ENCODE measurements around the gene GCN1. TPM values are rescaled to one million over a fixed set of nuclear protein-coding genes. Genes with fewer than 3 reads are reported as not detected.

The GCN1 gene
- total and polyA plus RNA-seq, 11 donors, result 7.2 to 51.7 (median 33.7) TPM

- DNase-seq (peak in 2 of 5 donors; percentile 50 to 60), ATAC-seq (no peak)
- TF ChIP-seq POLR2A (IDR thresholded peaks at IDR 0.05), result no peak
- TF ChIP-seq, protein P1, sequence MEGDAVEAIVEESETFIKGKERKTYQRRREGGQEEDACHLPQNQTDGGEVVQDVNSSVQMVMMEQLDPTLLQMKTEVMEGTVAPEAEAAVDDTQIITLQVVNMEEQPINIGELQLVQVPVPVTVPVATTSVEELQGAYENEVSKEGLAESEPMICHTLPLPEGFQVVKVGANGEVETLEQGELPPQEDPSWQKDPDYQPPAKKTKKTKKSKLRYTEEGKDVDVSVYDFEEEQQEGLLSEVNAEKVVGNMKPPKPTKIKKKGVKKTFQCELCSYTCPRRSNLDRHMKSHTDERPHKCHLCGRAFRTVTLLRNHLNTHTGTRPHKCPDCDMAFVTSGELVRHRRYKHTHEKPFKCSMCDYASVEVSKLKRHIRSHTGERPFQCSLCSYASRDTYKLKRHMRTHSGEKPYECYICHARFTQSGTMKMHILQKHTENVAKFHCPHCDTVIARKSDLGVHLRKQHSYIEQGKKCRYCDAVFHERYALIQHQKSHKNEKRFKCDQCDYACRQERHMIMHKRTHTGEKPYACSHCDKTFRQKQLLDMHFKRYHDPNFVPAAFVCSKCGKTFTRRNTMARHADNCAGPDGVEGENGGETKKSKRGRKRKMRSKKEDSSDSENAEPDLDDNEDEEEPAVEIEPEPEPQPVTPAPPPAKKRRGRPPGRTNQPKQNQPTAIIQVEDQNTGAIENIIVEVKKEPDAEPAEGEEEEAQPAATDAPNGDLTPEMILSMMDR (IDR thresholded peaks at IDR 0.05), result no peak
- Histone ChIP-seq H3K4me1 (peaks cover 51 to 100% (median 93%) of the 10 kb centered on the region in 12 donors), H3K27me3 (no peaks in the 10 kb centered on the region), H3K27ac (peak overlapping the region; percentile 18 to 97 (median 92)), H3K36me3 (peaks cover 0 to 26% (median 10%) of the 10 kb centered on the region in 9 donors), H3K4me3 (peak overlapping the region in 8 of 12 donors; percentile 1 to 26 (median 18)), H3K9me3 (no peaks in the 10 kb centered on the region)
- intact Hi-C loops (cut with DNase I), result loop anchor here in 2 of 10 donors (2.0 kb wide), 2 partner anchors 38 to 64 kb away; partner anchors contain the start of gene RNU4-1 (in 1 of the 2)
- 26 to 44% (median 41%) methylated on average over 7 of the region's 7 CpGs for WGBS, 4 donors
Measured at GRCh38 chr12:120229071-120229486, 34.6 kb upstream of the GCN1 start.

DNA sequence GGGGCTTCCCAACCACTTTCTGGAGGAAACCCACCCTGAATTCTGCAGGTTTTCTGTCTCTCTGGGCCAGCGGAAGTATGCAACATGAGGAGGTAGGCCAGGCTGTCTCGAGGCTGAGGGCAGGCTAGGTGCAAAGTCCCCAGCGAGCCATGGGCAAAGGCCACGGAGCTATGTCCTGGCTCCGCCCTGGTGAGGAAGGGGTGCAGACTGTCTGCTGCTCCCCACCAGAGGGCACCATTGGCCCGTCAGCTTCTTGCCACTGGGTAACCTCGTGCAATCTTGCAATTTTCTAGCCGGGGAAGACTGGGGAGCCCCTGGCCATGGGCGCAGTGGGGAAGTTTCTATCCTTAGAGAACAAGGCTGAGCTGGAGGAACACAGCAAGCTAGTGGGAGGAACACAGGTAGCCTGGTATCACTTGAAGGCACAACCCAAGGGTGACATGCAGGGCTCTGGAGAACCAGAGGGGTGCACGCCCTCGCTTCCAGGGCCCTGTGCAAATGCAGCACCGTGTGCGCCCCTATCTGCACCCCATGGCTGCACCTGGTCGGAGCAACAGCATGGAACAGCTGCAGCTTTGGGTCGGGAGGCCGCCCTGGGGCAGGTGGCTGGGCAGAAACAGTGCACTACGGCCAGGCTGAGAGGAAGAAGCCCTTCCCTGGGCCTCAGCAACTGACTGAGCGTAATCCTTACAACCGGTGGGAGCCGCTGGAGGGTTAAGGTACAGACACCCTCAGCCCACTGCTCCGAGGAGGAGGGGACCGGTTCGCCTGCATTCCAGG, 34.0 kb upstream of the GCN1 start:
- Histone ChIP-seq H3K4me3 (peak overlapping the region in 9 of 12 donors; percentile 1 to 26 (median 16)), H3K36me3 (peaks cover 0 to 32% (median 16%) of the 10 kb centered on the region in 9 donors), H3K27me3 (no peaks in the 10 kb centered on the region), H3K4me1 (peaks cover 49 to 96% (median 88%) of the 10 kb centered on the region in 12 donors), H3K27ac (peak overlapping the region; percentile 18 to 97 (median 92)), H3K9me3 (no peaks in the 10 kb centered on the region)
- DNase-seq (peak; percentile 88 to 93 (median 89)), ATAC-seq (peak; percentile 61 to 67 (median 62))
- intact Hi-C loops (cut with DNase I), result loop anchor here in 8 of 10 donors (1.0 to 2.0 kb wide), 3 partner anchors 37 to 64 kb away; partner anchors contain the start of genes PXN (in 7 of the 8) and RNU4-1 (in 1 of the 8)
- 14 to 21% (median 17%) methylated on average over 17 to 23 of the region's 23 CpGs for WGBS, 4 donors
- TF ChIP-seq POLR2A (IDR thresholded peaks at IDR 0.05), result no peak
- TF ChIP-seq, protein P1 (IDR thresholded peaks at IDR 0.05), result peak; percentile 89 to 98 (median 94)

DNA sequence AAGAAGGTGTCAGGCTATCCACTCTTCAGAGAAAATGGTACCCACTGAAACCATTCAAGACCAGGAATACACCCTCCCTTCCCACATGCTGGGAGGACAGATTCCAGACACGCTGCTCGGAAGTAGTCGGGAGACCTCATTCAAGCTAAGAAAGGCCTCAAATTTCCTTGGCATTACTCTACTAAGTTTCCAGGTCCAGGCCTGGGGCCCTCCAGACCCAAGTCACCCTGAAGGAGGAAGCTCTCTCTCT, 33.5 kb upstream of the GCN1 start:
- TF ChIP-seq POLR2A (IDR thresholded peaks at IDR 0.05), result no peak
- TF ChIP-seq, protein P1 (IDR thresholded peaks at IDR 0.05), result no peak
- peak overlapping the region in 2 of 12 donors; percentile 1 to 13 for H3K4me3 ChIP-seq
- H3K4me1 ChIP-seq, result peaks cover 47 to 91% (median 83%) of the 10 kb centered on the region in 12 donors
- H3K27me3 ChIP-seq, result no peaks in the 10 kb centered on the region
- no peaks in the 10 kb centered on the region for H3K9me3 ChIP-seq
- no peak for ATAC-seq
- intact Hi-C loops (cut with DNase I), result loop anchor here in 8 of 10 donors (1.0 to 2.0 kb wide), 3 partner anchors 37 to 65 kb away; partner anchors contain the start of genes PXN (in 7 of the 8) and RNU4-1 (in 1 of the 8)
- no peak for DNase-seq
- H3K36me3 ChIP-seq, result peaks cover 0 to 37% (median 21%) of the 10 kb centered on the region in 9 donors
- peak overlapping the region in 9 of 12 donors; percentile 4 to 96 (median 92) for H3K27ac ChIP-seq
- WGBS, 4 donors, result 31 to 50% (median 46%) methylated on average over 3 of the region's 3 CpGs

Measured in heart left ventricle (tissue), 16 donors.